ENCODE results near the gene ZNF385B.

GRCh38 chr2:179654806-179655205, 206.6 kb downstream of the ZNF385B start:
- TF ChIP-seq POLR2A (IDR thresholded peaks at IDR 0.05) = no peak
- no peak for TF ChIP-seq CTCF (IDR thresholded peaks at IDR 0.05)

All from heart left ventricle (tissue), 13 donors.